ENCODE results near the gene TSPYL2.
A peak's percentile ranks its signal among the peaks of the same experiment; 100 is the strongest.

TSPYL2 gene

GRCh38 chrX:53081925-53082772 is at the start of gene TSPYL2:
TSS of gene TSPYL2 (plus strand) at chrX:53082367. CDS start at chrX:53082499, 132 bp downstream.
- DNase-seq (ENCODE audit: low read depth in 4 of 4, low spot score in 1 of 4) = peak; percentile 74 to 86 (median 84)

GRCh38 chrX:53036149-53036548 is 46.0 kb upstream of the TSPYL2 start:
- DNase-seq (ENCODE audit: low read depth in 4 of 4, low spot score in 1 of 4) = no peak

- no peak for DNase-seq (ENCODE audit: low read depth in 4 of 4, low spot score in 1 of 4)
Measured at GRCh38 chrX:53039236-53039635, 42.9 kb upstream of the TSPYL2 start.

GRCh38 chrX:53044995-53045394 is 37.2 kb upstream of the TSPYL2 start:
- no peak for DNase-seq (ENCODE audit: low read depth in 4 of 4, low spot score in 1 of 4)

- DNase-seq (ENCODE audit: low read depth in 4 of 4, low spot score in 1 of 4) = no peak
Measured at GRCh38 chrX:53047228-53047627, 34.9 kb upstream of the TSPYL2 start.

GRCh38 chrX:53048169-53049126 is 33.7 kb upstream of the TSPYL2 start, which contains the start of gene GPR173:
TSS of gene GPR173 (plus strand) at chrX:53048789. CDS start at chrX:53076622, 27,833 bp downstream.
- no peak for DNase-seq (ENCODE audit: low read depth in 4 of 4, low spot score in 1 of 4)

- no peak for DNase-seq (ENCODE audit: low read depth in 4 of 4, low spot score in 1 of 4)
Measured at GRCh38 chrX:53049127-53049517, 33.0 kb upstream of the TSPYL2 start.

GRCh38 chrX:53050841-53051240 is 31.3 kb upstream of the TSPYL2 start:
- no peak for DNase-seq (ENCODE audit: low read depth in 4 of 4, low spot score in 1 of 4)

- DNase-seq (ENCODE audit: low read depth in 4 of 4, low spot score in 1 of 4) = no peak
Measured at GRCh38 chrX:53055244-53055849, 26.8 kb upstream of the TSPYL2 start.

GRCh38 chrX:53056292-53056691 is 25.9 kb upstream of the TSPYL2 start:
- DNase-seq (ENCODE audit: low read depth in 4 of 4, low spot score in 1 of 4) = no peak

GRCh38 chrX:53065104-53065503 is 17.1 kb upstream of the TSPYL2 start:
- no peak for DNase-seq (ENCODE audit: low read depth in 4 of 4, low spot score in 1 of 4)

GRCh38 chrX:53071064-53071463 is 11.1 kb upstream of the TSPYL2 start:
- DNase-seq (ENCODE audit: low read depth in 4 of 4, low spot score in 1 of 4) = no peak

- peak in 3 of 4 experiments; percentile 26 to 37 (median 32) for DNase-seq (ENCODE audit: low read depth in 4 of 4, low spot score in 1 of 4)
Measured at GRCh38 chrX:53071604-53072417, 10.4 kb upstream of the TSPYL2 start.

GRCh38 chrX:53072418-53073114 is 9.6 kb upstream of the TSPYL2 start:
- no peak for DNase-seq (ENCODE audit: low read depth in 4 of 4, low spot score in 1 of 4)

- no peak for DNase-seq (ENCODE audit: low read depth in 4 of 4, low spot score in 1 of 4)
Measured at GRCh38 chrX:53073115-53073586, 9.0 kb upstream of the TSPYL2 start.

- no peak for DNase-seq (ENCODE audit: low read depth in 4 of 4, low spot score in 1 of 4)
Measured at GRCh38 chrX:53075011-53075410, 7.2 kb upstream of the TSPYL2 start.

GRCh38 chrX:53076671-53077070 is 5.5 kb upstream of the TSPYL2 start:
- no peak for DNase-seq (ENCODE audit: low read depth in 4 of 4, low spot score in 1 of 4)

GRCh38 chrX:53077207-53078197 is 4.7 kb upstream of the TSPYL2 start:
- DNase-seq (ENCODE audit: low read depth in 4 of 4, low spot score in 1 of 4) = no peak

All from stimulated activated CD4-positive, alpha-beta T cell treated with anti-CD3 and anti-CD28 coated beads, Interleukin-1b, Interleukin-23, amount 100 ng/mL, for 24 hours (primary cell).